IMR-90 (cell line): ENCODE results near the gene CDH13.

Source experiments
- CEBPB ChIP-seq: IDR thresholded peaks from 2 replicates; pipeline ENCODE4 v1.6.1; 2012; ENCODE audit warnings: low read depth, low read length, improper control_type of control experiment
- CHD1 ChIP-seq: IDR thresholded peaks from 2 replicates; pipeline ENCODE4 v1.6.1; 2012; ENCODE audit warnings: low read depth, low read length, improper control_type of control experiment
- FOS ChIP-seq: fragments of 150-350 bp; IDR thresholded peaks from 2 replicates; pipeline ENCODE4 v1.6.1; 2016; ENCODE audit warnings: low read depth, low read length
- MXI1 ChIP-seq: IDR thresholded peaks from 2 replicates; pipeline ENCODE4 v1.6.1; 2012; ENCODE audit warnings: low read depth, mild to moderate bottlenecking, low read length, moderate library complexity, borderline replicate concordance
- NFE2L2 ChIP-seq: fragments of 150-350 bp; IDR thresholded peaks from 2 replicates; pipeline ENCODE4 v1.6.1; 2016; ENCODE audit warnings: low read depth, mild to moderate bottlenecking, low read length
- POLR2A ChIP-seq: IDR thresholded peaks from 2 replicates; pipeline ENCODE4 v1.6.1; 2012; ENCODE audit warnings: mild to moderate bottlenecking, low read depth, low read length
- RAD21 ChIP-seq: IDR thresholded peaks from 2 replicates; pipeline ENCODE4 v1.6.1; 2012; ENCODE audit warnings: low read length, improper control_type of control experiment
- RCOR1 ChIP-seq: IDR thresholded peaks from 2 replicates; pipeline ENCODE4 v1.6.1; 2012; ENCODE audit warnings: mild to moderate bottlenecking, low read length, improper control_type of control experiment; ENCODE audit not compliant: insufficient replicate concordance
- RFX5 ChIP-seq: IDR thresholded peaks from 2 replicates; pipeline ENCODE4 v1.8.0; 2012; ENCODE audit warnings: low read depth, mild to moderate bottlenecking, low read length, moderate library complexity
- SMC3 ChIP-seq: fragments of 150-350 bp; IDR thresholded peaks from 2 replicates; pipeline ENCODE4 v1.6.1; 2016; ENCODE audit warnings: low read depth, mild to moderate bottlenecking, antibody characterized with exemption, low read length, moderate library complexity
- TF ChIP-seq, protein P1 (sequence below): conservative IDR thresholded peaks from 2 replicates; pipeline ENCODE4 v1.5.1; 2012; ENCODE audit warnings: mild to moderate bottlenecking, low read depth, low read length, improper control_type of control experiment
- TF ChIP-seq, protein P2 (sequence below): fragments of 150-350 bp; IDR thresholded peaks from 2 replicates; pipeline ENCODE4 v1.6.1; 2017; ENCODE audit warnings: mild to moderate bottlenecking, antibody characterized with exemption, low read length, low read depth
- TF ChIP-seq, protein P3 (sequence below): fragments of 150-350 bp; IDR thresholded peaks from 2 replicates; pipeline ENCODE4 v1.6.1; 2016; ENCODE audit warnings: low read depth, mild to moderate bottlenecking, low read length, moderate library complexity, borderline replicate concordance

DNA sequence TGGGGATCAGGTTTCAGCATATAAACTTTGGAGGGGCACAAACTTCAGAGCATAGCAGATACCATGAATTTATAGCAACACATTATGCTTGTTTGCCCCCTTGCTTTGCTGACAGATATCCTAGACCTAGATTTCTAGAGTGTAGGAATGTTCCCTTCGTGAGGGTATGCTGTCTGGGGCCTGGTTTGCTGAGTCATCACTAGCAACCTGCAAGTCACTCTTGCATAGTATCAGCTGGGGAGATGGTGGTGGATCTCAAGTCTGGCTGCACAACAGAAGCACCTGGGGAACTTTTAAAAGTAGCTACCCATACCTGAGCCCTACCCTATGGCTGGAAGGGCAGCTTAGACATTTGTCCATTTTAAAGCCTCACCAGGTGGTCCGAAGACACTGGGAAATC is 1158.7 kb downstream of the CDH13 start:
- TF ChIP-seq MXI1 (no peak), RAD21 (no peak), POLR2A (no peak), CEBPB (no peak), RCOR1 (no peak), SMC3 (no peak), FOS (no peak), CHD1 (no peak), NFE2L2 (peak; percentile 64; the same call in 1 of the 2 replicates), RFX5 (no peak)
- TF ChIP-seq, protein P1, sequence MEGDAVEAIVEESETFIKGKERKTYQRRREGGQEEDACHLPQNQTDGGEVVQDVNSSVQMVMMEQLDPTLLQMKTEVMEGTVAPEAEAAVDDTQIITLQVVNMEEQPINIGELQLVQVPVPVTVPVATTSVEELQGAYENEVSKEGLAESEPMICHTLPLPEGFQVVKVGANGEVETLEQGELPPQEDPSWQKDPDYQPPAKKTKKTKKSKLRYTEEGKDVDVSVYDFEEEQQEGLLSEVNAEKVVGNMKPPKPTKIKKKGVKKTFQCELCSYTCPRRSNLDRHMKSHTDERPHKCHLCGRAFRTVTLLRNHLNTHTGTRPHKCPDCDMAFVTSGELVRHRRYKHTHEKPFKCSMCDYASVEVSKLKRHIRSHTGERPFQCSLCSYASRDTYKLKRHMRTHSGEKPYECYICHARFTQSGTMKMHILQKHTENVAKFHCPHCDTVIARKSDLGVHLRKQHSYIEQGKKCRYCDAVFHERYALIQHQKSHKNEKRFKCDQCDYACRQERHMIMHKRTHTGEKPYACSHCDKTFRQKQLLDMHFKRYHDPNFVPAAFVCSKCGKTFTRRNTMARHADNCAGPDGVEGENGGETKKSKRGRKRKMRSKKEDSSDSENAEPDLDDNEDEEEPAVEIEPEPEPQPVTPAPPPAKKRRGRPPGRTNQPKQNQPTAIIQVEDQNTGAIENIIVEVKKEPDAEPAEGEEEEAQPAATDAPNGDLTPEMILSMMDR = no peak
- TF ChIP-seq, protein P2, sequence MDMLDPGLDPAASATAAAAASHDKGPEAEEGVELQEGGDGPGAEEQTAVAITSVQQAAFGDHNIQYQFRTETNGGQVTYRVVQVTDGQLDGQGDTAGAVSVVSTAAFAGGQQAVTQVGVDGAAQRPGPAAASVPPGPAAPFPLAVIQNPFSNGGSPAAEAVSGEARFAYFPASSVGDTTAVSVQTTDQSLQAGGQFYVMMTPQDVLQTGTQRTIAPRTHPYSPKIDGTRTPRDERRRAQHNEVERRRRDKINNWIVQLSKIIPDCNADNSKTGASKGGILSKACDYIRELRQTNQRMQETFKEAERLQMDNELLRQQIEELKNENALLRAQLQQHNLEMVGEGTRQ = no peak
- TF ChIP-seq, protein P3, sequence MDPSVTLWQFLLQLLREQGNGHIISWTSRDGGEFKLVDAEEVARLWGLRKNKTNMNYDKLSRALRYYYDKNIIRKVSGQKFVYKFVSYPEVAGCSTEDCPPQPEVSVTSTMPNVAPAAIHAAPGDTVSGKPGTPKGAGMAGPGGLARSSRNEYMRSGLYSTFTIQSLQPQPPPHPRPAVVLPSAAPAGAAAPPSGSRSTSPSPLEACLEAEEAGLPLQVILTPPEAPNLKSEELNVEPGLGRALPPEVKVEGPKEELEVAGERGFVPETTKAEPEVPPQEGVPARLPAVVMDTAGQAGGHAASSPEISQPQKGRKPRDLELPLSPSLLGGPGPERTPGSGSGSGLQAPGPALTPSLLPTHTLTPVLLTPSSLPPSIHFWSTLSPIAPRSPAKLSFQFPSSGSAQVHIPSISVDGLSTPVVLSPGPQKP = no peak
